HG03280 (cell line): ENCODE data around the gene CDC7.

Source experiments
- ATAC-seq: cut with Tn5 transposase; IDR thresholded peaks from one replicate; pipeline ENCODE4 v1.9.1; 2021; ENCODE audit warnings: mild to moderate bottlenecking, moderate library complexity; ENCODE audit not compliant: unreplicated experiment

The CDC7 gene

DNA sequence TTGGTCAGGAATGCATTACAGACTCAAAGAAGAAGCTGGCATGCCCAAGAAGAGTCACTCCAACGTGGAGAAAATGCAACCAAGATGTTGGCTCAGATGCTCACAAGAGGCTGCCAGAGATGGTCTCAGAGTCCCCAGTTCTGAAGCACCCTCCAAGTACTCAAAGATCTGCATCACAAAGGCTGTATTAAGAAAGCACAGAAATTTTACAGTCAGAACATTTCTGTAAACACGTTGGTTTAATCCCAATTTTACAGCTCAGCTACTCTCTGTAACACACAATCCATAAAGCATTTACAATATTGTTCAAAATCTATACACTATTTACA lies 69.4 kb downstream of the CDC7 start:
- no peak for ATAC-seq

DNA sequence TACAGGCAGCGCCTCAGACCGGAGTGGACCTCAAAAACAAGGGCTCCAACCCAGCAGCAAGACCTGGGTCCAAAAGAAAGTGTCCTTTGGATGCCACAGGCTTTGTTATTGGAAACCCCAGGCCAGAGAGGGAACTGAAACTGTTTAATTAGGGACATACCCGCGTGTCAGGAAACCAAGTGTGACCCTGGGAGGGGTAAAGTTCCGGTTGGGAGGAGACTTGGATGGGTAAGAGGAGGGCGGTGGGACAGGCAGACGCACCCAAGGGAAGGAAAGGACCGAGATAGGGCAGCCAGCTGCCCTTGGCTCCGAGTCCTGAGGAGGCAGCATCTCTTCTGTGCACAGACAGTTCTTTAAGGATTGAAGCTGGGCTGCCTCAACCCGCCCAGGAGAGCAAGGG lies 71.4 kb downstream of the CDC7 start:
- ATAC-seq, result no peak
